NK-92 (cell line): ENCODE results near the gene SHISAL1.
"Not testable (repeated sequence)": the region's sequence is repeated elsewhere in the genome, so short reads cannot be mapped to it uniquely, and the experiment has no call there.

ENCODE experiments used
- DNase-seq: peaks from one replicate; lab custom pipeline; 2025; ENCODE audit not compliant: unreplicated experiment; lab: John Stamatoyannopoulos, UW

SHISAL1 gene

DNA sequence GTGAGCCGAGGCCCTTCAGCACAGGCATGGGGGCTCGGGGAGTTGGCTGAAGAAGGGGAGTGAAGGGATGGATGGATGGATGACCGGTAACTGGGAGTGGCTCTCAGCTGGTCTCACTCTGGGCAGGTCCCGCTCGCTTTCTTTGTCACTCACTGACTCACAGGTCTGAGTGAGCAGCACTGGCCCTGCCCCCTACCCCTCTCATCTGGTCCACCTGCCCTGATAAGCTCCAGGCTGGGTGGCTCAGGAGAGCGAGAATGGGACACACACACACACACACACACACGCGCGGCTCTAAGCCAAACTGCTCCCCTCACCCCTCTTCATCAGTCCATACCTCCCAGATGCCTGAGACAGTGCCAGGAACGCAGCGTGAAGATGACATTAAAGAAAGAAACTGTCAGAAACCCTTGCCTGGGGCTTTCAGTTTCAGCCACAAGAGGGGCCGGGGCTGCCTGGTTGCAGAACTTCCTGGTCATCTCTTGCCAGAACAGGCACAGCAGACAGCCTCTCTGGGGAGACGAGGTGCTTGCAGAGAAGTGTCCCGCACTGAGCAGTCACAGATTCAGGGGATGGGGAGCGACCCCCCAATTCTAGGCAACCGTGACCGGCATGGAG lies 16.5 kb upstream of the SHISAL1 start:
- no peak for DNase-seq

DNA sequence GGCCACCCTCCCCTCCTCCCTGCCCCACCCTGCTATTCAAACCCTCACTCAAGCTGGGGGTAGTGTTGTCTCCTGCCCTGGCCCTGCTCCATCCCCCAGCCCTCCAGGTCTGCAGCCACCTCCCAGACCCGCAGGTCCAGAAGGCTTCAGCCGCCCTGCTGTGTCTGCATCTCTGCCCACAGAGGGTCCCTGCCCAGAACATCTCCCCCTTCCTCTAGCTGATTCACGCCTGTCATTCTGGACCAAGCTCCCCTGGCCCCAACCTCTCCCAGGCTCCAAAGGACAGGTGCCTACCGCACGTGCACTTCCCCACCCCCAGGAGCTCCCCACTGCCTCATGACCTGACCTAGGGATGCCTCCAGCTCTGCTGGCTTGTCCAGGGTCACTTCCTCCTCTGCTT lies 16.0 kb upstream of the SHISAL1 start:
- no peak for DNase-seq

DNA sequence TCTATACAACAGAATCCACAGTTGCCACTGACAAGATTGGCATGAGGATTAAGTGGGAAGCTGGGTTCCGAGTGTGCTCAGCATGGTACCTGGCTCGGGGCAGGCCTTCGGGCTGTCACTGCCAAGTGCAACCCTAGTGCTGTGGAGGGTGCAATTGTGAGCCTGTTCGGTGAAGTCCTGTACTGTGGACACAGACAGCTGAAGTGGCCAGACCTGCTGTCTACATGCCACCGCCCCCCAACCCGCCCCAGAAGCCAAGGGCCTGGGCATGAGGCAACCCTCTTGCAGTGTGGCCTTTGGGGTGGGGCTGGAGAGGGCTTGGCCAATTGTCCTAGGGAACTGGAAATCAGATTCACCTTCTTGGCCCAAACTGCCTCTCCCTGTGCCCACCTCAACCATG lies 15.6 kb upstream of the SHISAL1 start:
- DNase-seq = no peak

DNA sequence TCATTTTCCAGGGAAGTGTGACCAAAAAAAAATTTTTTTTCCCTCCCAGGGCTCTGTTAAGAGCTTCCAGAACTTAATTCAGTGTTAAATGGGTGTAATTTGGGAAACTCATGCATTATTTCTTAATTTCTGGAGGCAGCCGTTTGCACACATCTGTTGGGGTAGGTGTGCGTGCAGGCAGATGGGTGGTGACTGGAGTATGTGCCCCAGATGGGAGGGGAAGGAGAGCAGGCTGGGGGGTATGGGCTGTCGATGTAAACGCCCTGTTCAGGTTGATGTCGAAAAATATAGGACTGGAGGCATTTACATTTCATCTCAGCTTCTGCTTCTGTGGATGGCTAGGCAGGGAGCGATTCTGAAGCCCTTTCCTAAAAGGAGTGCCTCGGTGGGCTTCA lies 13.7 kb upstream of the SHISAL1 start:
- no peak for DNase-seq

DNA sequence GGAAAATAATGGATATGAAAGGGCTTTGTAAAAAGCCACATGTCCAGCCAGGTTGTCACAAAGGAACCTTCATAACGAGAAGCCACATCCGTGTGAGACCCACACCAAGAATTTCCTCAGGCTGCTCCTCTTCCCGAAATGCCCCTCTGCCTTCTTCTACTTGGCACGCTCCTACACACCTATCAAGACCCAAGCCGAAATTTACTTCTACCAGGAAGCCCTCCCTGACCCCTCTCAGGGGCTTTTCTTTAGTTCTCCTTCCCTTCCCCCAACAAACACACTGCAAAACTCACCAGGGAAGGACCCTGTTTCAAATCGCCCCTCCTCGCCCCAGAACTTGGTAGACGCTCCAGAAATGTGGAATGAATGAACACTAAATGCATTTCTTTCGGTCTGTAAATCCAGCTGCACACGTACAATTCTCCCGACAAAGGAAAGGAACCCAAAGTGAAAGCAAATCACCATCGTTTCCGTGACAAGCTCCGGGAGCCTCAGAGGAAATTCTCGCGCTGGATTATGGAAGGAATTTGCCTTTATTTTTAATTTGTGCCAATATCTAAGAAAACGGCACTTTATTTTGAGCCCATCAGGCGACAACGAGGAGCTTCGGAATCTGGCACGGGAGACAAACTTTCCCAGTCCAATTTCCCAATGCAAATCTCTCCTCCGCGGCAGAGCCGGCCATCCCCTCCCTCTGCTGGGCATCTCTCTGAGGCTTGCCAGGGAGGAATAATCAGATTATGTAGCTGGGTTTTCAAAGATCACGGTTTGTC lies 13.2 kb upstream of the SHISAL1 start:
- no peak for DNase-seq

DNA sequence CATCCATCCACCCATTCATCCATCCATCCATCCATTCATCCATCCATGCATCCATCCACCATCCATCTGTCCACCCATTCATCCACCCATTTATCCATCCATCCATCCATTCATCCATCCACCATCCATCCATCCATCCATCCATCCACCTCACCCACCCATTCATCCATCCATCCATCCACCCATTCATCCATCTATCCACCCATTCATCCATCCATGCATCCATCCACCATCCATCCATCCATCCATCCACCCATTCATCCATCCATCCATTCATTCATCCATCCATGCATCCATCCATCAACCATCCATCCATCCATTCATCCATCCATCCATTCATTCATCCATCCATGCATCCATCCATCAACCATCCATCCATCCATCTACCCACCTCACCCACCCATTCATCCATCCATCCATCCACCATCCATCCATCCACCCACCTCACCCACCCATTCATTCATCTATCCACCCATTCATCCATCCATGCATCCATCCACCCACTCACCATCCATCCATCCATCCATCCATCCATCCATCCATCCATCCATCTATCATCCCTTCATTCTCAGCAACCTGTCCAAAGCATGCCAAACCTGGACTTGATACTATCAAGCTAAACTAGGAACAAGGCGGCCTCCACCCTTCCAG lies 10.5 kb upstream of the SHISAL1 start:
- not testable (repeated sequence) for DNase-seq

DNA sequence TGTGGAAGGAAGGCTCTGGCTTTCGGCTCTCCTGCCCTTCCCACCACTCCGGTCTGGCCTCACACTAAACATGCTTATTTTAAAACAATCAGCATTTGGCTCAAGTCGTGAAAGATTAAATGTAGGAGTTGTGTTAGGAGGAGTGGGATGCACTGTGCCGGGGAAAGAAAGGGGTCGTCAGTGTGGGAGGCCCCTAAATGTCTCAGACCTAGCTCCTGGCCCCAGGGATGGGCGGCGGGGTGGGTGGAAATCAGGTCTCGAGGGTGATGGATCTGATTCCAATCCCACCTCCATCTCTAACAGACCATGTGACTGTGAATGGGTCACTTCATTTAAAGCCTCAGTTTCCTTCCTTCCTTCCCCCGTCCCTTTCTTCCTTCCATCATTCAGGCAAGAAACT lies 6.9 kb upstream of the SHISAL1 start:
- no peak for DNase-seq

DNA sequence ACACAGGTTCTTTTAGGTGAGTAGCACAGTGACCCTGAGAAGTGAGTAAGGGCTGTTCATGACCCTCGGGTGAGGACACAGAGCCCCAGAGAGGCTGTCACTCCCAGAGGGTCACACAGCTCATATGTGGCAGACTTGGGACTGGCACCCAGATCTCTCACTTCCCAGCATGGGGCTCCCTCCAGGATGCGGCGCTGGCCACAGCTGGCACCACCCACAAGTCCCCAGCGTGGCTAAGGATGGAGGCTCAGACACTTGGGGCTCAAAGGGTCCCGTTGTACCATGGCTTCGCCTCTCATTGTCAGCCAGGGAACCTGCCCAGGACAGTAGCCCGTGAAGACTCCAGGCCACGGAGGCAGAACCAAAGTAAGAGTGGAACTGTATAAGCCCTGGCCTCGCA lies 6.0 kb upstream of the SHISAL1 start:
- no peak for DNase-seq

DNA sequence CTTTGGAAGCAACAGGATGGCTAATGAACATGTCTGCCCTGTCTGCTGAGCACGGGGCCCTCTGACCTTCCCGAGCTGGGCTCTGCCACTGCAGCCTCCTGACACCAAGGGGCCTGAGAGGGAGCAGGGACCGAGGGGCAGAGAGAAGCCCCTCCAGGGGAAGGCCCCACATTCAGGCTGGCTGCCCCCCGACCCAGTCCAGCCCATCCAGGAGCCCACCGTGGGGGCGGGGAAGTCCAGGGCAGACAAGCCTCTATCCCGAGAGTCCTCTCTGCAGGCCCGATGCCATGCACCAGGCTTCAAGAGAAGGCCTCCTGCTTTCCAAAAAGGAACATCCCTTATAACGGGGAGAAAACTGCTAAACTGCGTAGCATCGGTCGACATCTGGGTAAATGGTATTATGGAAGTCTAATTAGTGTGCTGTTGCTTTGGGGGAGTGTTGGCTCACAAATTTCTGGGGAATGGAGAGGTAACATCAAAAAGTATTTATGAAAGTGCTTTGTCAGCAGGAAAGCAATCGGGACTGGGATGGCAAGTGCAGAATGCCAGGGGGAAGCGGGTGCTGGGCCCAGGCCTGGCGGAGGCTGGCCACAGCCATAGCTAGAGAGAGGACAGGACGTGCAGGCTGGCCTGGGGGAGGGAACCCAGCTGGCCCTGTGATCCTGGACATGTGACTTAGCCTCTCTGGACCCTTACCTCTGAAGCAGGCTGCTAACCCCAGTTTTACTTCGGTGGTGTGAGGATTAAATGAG lies 5.3 kb upstream of the SHISAL1 start:
- DNase-seq = no peak

DNA sequence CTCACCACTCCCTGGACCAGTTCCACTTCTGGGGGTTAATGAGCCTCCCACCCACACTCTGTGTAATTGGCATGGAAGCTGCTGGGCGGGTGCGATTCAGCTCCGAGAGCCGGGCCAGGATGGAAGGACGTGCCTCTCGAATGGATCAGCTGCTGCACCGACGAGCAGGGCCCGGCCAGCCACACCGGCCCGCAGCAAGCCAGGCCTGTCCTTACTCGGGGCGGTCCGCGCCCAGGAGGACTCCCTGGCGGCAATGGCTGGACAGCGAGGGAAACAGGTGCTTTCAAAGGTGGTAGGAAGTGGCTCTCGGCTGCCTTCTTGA lies 4.3 kb upstream of the SHISAL1 start:
- DNase-seq = no peak

DNA sequence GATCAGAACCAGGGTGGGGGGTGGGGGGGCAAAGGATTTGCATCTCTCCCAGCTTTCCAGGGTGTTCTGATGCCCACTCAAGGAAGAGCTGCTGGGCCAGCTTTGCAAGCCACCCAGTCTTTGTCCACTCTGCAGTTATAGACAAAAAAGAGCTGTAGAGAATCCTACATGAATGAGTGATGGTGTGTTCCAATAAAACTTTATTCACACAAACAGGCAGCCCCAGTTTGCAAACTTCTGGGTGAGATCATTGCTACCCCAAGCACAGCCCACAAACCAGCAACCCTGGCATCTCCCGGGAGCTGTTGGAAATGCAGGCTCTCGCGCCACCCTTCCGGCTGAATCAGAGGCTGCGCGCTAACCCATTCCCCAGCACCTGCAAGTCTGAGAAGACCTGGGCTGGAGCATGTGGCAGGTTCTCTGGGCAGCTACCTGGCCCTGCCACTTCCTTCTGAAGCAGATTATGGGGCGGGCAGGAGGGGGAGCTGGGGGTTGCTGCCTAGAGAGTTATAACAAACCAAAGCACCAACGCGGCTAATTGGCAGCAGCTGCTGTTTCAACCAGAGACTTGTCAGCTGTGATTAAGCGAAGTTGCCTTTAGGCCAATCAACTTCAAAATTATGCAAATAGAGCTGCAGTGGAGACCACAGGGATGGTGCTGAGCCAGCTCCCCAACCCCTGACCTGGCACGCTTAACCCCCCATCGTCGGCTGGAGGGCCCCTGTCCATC lies 3.8 kb upstream of the SHISAL1 start:
- no peak for DNase-seq

DNA sequence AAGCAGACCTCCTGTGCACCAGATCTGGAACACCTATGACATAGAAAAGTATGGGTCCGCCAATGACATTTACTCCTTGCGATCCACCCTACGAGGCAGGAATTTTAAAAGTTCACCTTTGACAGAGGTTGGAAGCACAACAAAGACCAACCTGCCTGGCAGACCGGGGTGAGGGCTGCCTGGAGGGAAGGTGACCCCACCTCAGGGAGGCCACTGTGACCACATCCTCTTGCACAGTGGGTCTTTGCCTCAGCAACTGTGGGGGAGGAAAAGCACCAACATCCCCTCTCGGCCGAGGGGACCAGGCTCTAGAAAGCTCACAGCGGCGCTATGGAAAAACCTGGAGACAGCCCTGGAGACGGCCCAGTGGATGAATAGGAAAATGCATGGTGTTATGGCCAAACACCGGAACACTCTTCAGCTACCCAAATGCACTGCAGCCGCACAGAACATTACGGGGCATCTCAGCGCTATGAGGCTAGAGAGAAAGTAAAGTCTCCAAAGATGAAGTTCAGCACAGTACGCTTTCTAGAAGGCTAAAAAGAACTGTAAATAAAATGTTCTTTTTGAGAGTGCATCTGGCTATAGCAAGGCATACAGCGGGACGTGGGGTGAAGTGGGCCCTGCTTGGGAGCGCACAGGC lies 1.8 kb upstream of the SHISAL1 start:
- no peak for DNase-seq

DNA sequence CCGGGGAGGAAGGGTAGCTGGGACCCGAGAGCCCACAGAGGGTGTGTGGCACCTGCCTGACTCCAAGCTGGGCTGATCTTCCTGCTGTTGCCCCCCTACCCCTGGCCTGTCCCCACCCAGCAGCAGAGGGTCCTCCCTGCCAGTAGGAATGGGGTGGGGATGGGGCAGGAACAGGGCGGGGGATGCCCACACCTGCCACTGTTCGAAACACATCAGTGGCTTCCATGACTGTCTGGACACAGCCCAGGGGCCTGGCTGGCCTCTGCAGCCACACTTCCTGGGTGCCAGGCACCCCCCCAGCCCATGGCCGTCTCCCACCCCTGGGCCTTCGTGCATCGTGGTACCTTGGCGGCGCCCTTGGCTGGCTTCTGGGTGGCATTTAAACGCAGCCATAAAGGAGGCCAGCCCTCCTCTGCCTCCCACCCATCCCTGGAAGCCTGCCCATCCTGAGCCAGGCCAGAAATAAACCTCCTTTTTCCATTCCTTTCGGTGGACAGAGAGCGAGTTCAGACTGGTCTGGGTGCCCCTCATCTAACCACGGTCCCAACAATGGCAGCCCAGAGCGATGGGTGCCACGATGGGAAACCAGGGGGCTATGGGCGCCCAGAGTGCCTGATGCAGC lies 745 bp upstream of the SHISAL1 start:
- no peak for DNase-seq

DNA sequence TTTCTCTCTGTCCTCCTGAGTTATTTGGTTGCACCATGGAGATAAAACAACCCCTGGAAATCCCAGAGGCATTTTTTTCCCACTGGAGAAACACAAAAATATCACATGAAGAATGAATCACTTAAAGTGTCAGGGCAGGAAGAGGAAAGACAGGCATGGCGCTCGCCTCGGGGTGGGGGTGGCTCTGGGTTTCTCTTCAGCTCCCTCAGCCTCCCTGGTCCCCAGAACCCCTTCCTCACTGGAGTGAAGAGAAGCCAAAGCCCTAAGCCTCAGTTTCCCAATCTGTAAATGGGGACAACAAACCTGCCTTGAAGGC lies 938 bp downstream of the SHISAL1 start:
- no peak for DNase-seq

DNA sequence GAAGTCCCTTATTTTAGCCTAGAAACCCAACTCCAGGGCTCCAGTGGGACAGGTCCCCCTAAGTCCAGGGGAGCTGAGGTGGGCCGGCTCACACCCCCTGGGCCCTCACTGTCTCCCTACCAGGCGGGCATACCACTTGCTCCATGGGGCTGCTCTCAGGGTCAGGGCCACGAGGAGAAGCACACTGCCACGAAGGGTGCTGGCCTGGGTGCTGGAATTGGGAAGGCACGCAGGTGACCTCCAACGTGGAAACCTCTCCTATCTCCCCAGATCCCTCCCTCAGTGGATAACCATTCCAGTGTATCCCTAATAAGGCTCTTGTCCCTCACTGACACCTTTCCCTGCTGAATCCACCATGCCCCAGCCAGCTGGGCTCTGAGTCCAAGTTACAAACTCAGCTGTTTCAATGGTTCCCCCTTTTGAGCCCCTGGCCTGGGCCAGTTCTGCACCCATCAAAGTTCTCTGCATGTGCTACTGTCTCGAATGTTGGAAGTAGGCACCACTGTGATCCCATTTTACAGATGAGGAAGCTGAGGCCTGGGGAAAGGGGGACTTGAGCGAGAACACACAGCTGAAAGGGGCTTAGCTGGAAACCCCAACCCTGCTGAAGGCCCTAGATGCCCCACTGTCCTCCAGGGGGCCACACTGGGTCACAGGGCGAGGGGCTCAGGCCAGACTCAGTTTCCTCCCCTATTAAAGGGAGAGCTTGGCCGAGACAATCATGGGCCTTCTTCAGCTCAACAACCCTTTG lies 1.5 kb downstream of the SHISAL1 start:
- no peak for DNase-seq

DNA sequence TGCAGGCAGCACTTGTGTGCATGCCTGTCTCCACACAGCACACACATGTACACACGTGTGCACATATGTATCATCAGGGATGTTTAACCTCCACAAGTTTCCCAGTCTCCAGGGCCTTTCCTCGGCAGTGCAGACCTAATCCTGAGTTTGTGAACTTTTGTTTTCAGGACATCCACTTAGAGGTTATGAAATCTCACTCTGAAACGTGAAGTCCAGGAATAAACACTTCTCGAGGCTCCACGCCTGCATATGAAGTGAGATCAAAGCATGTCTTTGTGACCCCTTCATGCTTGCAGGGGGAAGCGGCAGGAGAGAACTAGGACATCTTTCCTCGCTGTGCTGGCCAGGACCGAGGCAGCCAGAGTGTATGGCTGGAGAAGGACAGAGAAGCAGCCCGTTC lies 3.1 kb downstream of the SHISAL1 start:
- no peak for DNase-seq

DNA sequence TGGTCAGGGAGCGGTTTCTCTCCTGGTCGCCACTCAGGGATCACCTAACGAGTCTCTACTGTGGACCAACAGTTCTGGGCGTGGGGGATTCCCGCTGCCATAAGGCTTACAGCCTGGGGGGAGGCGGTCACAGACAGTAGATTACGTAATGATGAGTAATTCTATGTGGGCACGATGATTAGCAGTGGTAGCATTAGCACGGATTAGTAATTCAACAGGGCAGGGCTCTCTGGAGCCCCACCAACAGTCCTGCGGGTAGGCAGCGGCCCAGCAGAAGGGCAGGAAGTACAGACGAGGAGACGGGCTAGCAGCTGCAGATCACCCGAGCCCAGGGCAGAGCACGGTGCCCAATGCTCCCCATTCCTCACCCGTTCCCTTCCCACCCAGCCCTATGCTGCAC lies 3.6 kb downstream of the SHISAL1 start:
- no peak for DNase-seq

DNA sequence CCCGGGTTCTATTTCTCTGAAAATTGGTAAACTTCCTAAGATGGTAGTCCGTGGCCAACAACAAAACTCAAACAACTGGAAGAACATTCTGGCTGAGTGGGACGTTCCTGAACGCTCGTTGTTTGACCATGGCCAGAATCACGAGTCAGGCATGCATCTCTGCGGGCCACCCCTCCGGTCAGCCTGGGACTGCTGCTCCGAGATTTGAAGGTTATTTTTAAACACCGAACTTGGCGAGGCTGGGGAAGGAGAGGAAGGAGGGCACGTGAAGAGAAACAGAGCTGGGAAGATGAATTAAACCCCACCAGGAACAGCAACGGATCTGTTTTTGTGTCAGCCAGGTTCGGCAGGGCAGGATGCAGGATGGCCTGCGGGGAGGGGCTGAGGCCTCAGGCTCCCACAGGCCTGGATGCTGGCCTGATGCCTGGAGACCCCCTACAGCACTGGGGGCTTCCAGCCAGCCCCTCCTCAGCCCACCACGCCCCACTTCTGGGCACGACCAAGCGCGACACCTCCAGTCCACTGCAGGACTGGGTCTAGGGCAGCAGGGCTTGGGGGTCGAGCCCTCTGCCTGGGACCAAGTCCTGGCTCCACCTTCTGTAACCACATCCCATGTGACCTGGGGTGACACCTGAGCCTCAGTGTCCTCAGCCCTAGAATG lies 5.1 kb downstream of the SHISAL1 start:
- no peak for DNase-seq

DNA sequence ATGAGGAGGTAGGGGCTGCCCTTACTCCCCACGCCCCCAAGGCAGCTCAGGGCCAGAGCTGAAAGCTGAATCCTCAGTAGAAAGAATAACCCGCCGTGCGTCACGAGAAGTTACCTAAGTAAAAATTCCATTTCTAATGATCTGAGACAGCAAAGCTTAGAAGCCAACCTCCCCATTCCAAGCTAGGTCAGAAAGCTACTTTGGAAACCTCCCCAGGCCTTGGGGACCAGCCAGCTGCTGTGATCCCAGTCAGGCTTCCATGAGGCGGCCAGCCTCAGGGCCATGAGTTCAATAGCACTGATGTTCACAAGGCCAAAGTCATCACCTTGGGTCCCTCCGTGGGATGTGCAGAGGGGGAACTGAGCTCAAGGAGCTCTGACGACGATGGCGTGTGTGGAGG lies 6.9 kb downstream of the SHISAL1 start:
- no peak for DNase-seq
